Stimulated activated naive CD8-positive, alpha-beta T cell treated with anti-CD3 and anti-CD28 coated beads, Interleukin-15, amount 100 ng/mL, for 72 hours (primary cell): Measurements from ENCODE around the gene STAG3.
"Not testable (repeated sequence)": the region's sequence is repeated elsewhere in the genome, so short reads cannot be mapped to it uniquely, and the experiment has no call there.

Experiments used
- ATAC-seq: fragments of 150-1000 bp; cut with Tn5 transposase; 2 replicates; pipeline ENCODE4 v1.10.0; 2021; ENCODE audit warnings: mild to moderate bottlenecking, moderate library complexity
- DNase-seq, 2 donors: peaks; one replicate each; pipeline ENCODE4 v3.0.0; 2021 to 2022
- H3K27ac Mint-ChIP-seq, 2 donors: one replicate each; pipeline ENCODE4 v1.8.0; 2022; ENCODE audit warnings: mild to moderate bottlenecking in 2 of 2, mixed read lengths in 2 of 2, moderate library complexity in 2 of 2
- H3K27me3 Mint-ChIP-seq: one replicate; pipeline ENCODE4 v1.8.0; 2022; ENCODE audit warnings: mixed read lengths
- H3K4me1 Mint-ChIP-seq: one replicate; pipeline ENCODE4 v1.8.0; 2022; ENCODE audit warnings: mild to moderate bottlenecking, mixed read lengths
- H3K4me3 Mint-ChIP-seq, 2 donors: one replicate each; pipeline ENCODE4 v1.8.0; 2022; ENCODE audit warnings: mild to moderate bottlenecking in 2 of 2, mixed read lengths in 2 of 2, moderate library complexity in 1 of 2
- H3K9me3 Mint-ChIP-seq, 2 donors: one replicate each; pipeline ENCODE4 v1.8.0; 2022; ENCODE audit warnings: mixed read lengths in 2 of 2

The STAG3 gene

GRCh38 chr7:100183090-100183489 is 5.4 kb downstream of the STAG3 start:
- H3K27me3 Mint-ChIP-seq, ATAC-seq, DNase-seq, H3K9me3 Mint-ChIP-seq, H3K4me3 Mint-ChIP-seq, H3K27ac Mint-ChIP-seq: not testable (repeated sequence)
- peaks cover 39% of the 10 kb centered on the region for H3K4me1 Mint-ChIP-seq

- H3K27ac Mint-ChIP-seq, result no peak overlapping the region
- ATAC-seq, result no peak
- H3K27me3 Mint-ChIP-seq, result no peaks in the 10 kb centered on the region
- peaks cover 49% of the 10 kb centered on the region for H3K4me1 Mint-ChIP-seq
- DNase-seq, result no peak
- no peak overlapping the region for H3K4me3 Mint-ChIP-seq
- H3K9me3 Mint-ChIP-seq, result peaks cover 0 to under 1% of the 10 kb centered on the region in 2 donors
Measured at GRCh38 chr7:100185726-100186125, 8.0 kb downstream of the STAG3 start.

- H3K9me3 Mint-ChIP-seq, result no peaks in the 10 kb centered on the region
- H3K4me3 Mint-ChIP-seq, result no peak overlapping the region
- no peak for ATAC-seq
- peak overlapping the region; percentile 42 to 77 for H3K27ac Mint-ChIP-seq
- peaks cover 42% of the 10 kb centered on the region for H3K4me1 Mint-ChIP-seq
- no peak for DNase-seq
- no peaks in the 10 kb centered on the region for H3K27me3 Mint-ChIP-seq
Measured at GRCh38 chr7:100189061-100189460, 11.3 kb downstream of the STAG3 start.

- Mint-ChIP-seq H3K27ac (peak overlapping the region; percentile 86 to 93), H3K27me3 (no peaks in the 10 kb centered on the region), H3K4me3 (peak overlapping the region in 1 of 2 donors; percentile 25), H3K4me1 (peaks cover 47% of the 10 kb centered on the region), H3K9me3 (no peaks in the 10 kb centered on the region)
- DNase-seq (peak in 1 of 2 donors; percentile 27), ATAC-seq (peak; percentile 97)
Measured at GRCh38 chr7:100190048-100190711, 12.5 kb downstream of the STAG3 start.

GRCh38 chr7:100191775-100192174 is 14.1 kb downstream of the STAG3 start:
- Mint-ChIP-seq H3K4me3 (no peak overlapping the region), H3K4me1 (peaks cover 60% of the 10 kb centered on the region), H3K9me3 (no peaks in the 10 kb centered on the region), H3K27ac (no peak overlapping the region), H3K27me3 (no peaks in the 10 kb centered on the region)
- no peak for DNase-seq
- ATAC-seq, result no peak

- H3K4me3 Mint-ChIP-seq, H3K9me3 Mint-ChIP-seq, ATAC-seq, DNase-seq, H3K27ac Mint-ChIP-seq, H3K27me3 Mint-ChIP-seq: not testable (repeated sequence)
- H3K4me1 Mint-ChIP-seq, result peaks cover 60% of the 10 kb centered on the region
Measured at GRCh38 chr7:100192281-100192862, 14.7 kb downstream of the STAG3 start.

- ATAC-seq (no peak), DNase-seq (no peak)
- Mint-ChIP-seq H3K4me3 (no peak overlapping the region), H3K4me1 (peaks cover 60% of the 10 kb centered on the region), H3K27me3 (no peaks in the 10 kb centered on the region), H3K9me3 (no peaks in the 10 kb centered on the region), H3K27ac (no peak overlapping the region)
Measured at GRCh38 chr7:100192969-100193368, 15.3 kb downstream of the STAG3 start.

- no peak for ATAC-seq
- no peaks in the 10 kb centered on the region for H3K27me3 Mint-ChIP-seq
- H3K9me3 Mint-ChIP-seq, result no peaks in the 10 kb centered on the region
- no peak overlapping the region for H3K4me3 Mint-ChIP-seq
- no peak overlapping the region for H3K27ac Mint-ChIP-seq
- H3K4me1 Mint-ChIP-seq, result peaks cover 57% of the 10 kb centered on the region
- no peak for DNase-seq
Measured at GRCh38 chr7:100195222-100195621, 17.5 kb downstream of the STAG3 start.

GRCh38 chr7:100195901-100196322 is 18.2 kb downstream of the STAG3 start:
- DNase-seq, ATAC-seq, H3K4me3 Mint-ChIP-seq, H3K27me3 Mint-ChIP-seq, H3K9me3 Mint-ChIP-seq: not testable (repeated sequence)
- H3K4me1 Mint-ChIP-seq, result peaks cover 57% of the 10 kb centered on the region
- H3K27ac Mint-ChIP-seq, result peak overlapping the region in 1 of 2 donors; percentile 46

GRCh38 chr7:100198266-100198665 is 20.5 kb downstream of the STAG3 start:
- Mint-ChIP-seq H3K27me3 (no peaks in the 10 kb centered on the region), H3K4me3 (no peak overlapping the region), H3K9me3 (no peaks in the 10 kb centered on the region), H3K4me1 (peaks cover 40% of the 10 kb centered on the region), H3K27ac (peak overlapping the region in 1 of 2 donors; percentile 34)
- DNase-seq (no peak), ATAC-seq (no peak)

- Mint-ChIP-seq H3K4me3 (no peak overlapping the region), H3K27me3 (no peaks in the 10 kb centered on the region), H3K4me1 (peaks cover 29% of the 10 kb centered on the region), H3K27ac (no peak overlapping the region), H3K9me3 (no peaks in the 10 kb centered on the region)
- ATAC-seq (no peak), DNase-seq (no peak)
Measured at GRCh38 chr7:100200693-100201092, 23.0 kb downstream of the STAG3 start.

- Mint-ChIP-seq H3K27me3 (no peaks in the 10 kb centered on the region), H3K9me3 (no peaks in the 10 kb centered on the region), H3K4me1 (peaks cover 28% of the 10 kb centered on the region), H3K4me3 (no peak overlapping the region), H3K27ac (no peak overlapping the region)
- ATAC-seq (no peak), DNase-seq (no peak)
Measured at GRCh38 chr7:100204454-100204853, 26.7 kb downstream of the STAG3 start.

GRCh38 chr7:100208911-100209408 is 31.2 kb downstream of the STAG3 start:
- H3K27me3 Mint-ChIP-seq, result no peaks in the 10 kb centered on the region
- H3K9me3 Mint-ChIP-seq, result no peaks in the 10 kb centered on the region
- peaks cover 58% of the 10 kb centered on the region for H3K4me1 Mint-ChIP-seq
- H3K4me3 Mint-ChIP-seq, result peak overlapping the region; percentile 79 to 83
- peak; percentile 91 for ATAC-seq
- peak overlapping the region; percentile 16 to 82 for H3K27ac Mint-ChIP-seq
- DNase-seq, result peak; percentile 51 to 79

- H3K4me3 Mint-ChIP-seq, result peak overlapping the region; percentile 79 to 83
- no peak for ATAC-seq
- H3K9me3 Mint-ChIP-seq, result no peaks in the 10 kb centered on the region
- H3K4me1 Mint-ChIP-seq, result peaks cover 63% of the 10 kb centered on the region
- H3K27ac Mint-ChIP-seq, result peak overlapping the region; percentile 16 to 86
- DNase-seq, result no peak
- H3K27me3 Mint-ChIP-seq, result no peaks in the 10 kb centered on the region
Measured at GRCh38 chr7:100209493-100209892, 31.8 kb downstream of the STAG3 start.

GRCh38 chr7:100210805-100211204 is 33.1 kb downstream of the STAG3 start:
- ATAC-seq (no peak), DNase-seq (no peak)
- H3K4me1 Mint-ChIP-seq, result peaks cover 76% of the 10 kb centered on the region
- H3K27ac Mint-ChIP-seq, result no peak overlapping the region
- no peaks in the 10 kb centered on the region for H3K27me3 Mint-ChIP-seq
- H3K9me3 Mint-ChIP-seq, result no peaks in the 10 kb centered on the region
- H3K4me3 Mint-ChIP-seq, result peak overlapping the region; percentile 55 to 90

- ATAC-seq (peak; percentile 82), DNase-seq (peak; percentile 56 to 80)
- Mint-ChIP-seq H3K27me3 (no peaks in the 10 kb centered on the region), H3K27ac (peak overlapping the region; percentile 73 to 97), H3K4me1 (peaks cover 79% of the 10 kb centered on the region), H3K4me3 (peak overlapping the region; percentile 90 to 98), H3K9me3 (no peaks in the 10 kb centered on the region)
Measured at GRCh38 chr7:100211342-100211780, 33.6 kb downstream of the STAG3 start.
